H54 (cell line): ENCODE measurements around the gene GNA14.

ENCODE experiments used
- DNase-seq: peaks from one replicate; pipeline ENCODE4 v3.0.0; 2011; ENCODE audit warnings: low spot score, mixed read lengths; ENCODE audit not compliant: insufficient read length
- FAIRE-seq: peaks from 3 replicates; lab custom pipeline; 2011; peaks lifted over from hg19 to GRCh38; lab: Jason Lieb, UNC
- POLR2A ChIP-seq: IDR thresholded peaks from 2 replicates; pipeline ENCODE4 v1.6.1; 2011; ENCODE audit warnings: low read depth, mild to moderate bottlenecking, low read length

GNA14 gene

DNA sequence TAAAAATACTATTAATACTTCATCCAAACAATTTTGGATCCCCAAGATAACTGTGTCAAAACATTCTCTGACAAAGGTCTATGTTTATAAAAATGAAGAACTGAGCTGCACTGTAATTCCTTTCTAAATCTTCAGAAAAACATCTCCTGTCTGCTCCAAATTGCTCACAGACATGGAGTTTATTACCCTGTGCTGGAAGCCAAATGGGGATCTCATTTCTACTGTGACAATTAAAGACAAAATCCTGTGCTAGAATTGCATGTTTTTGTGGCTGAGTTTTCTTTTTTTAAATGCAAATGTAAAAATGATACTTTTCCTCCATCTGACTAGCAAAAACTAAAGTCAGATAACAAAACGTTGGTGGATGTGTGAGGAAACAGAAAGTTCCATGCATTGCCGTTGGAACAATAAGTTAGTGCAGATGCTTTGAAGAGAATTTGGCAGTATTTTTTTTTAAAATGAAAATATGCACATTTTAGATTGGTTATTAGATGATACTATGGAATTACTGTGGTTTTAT, 93.5 kb downstream of the GNA14 start:
- FAIRE-seq (no peak), DNase-seq (no peak)
- no peak for TF ChIP-seq POLR2A

DNA sequence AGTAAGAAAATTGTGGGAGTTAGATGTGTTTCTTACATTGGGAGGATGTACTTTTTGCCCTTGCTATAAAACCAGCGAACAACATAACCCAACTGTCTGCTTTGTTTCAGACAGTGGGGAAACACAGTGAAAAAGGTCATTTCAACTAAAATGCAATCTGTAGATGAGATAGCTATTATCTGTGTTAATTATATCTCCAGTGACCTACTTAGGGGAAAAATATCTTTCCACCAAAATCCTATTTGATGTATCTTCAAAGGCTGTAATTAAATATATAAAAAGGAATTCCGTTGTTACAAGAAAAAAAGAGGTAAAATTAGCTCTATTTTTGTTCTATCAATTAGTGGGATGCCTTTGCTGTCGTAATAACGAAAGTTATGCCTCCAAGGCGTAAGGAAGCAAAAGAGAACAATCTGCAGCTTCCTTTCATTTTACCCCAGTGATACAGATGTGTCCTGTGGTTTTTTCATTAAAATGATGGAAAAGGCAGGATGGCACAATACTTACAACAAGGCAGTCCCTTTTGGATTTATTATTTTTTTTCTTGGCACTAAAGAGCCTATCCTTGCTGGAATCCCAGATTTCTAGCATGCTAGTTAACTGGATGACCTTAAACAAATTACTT, 100.9 kb downstream of the GNA14 start:
- TF ChIP-seq POLR2A = no peak
- FAIRE-seq (no peak), DNase-seq (no peak)

DNA sequence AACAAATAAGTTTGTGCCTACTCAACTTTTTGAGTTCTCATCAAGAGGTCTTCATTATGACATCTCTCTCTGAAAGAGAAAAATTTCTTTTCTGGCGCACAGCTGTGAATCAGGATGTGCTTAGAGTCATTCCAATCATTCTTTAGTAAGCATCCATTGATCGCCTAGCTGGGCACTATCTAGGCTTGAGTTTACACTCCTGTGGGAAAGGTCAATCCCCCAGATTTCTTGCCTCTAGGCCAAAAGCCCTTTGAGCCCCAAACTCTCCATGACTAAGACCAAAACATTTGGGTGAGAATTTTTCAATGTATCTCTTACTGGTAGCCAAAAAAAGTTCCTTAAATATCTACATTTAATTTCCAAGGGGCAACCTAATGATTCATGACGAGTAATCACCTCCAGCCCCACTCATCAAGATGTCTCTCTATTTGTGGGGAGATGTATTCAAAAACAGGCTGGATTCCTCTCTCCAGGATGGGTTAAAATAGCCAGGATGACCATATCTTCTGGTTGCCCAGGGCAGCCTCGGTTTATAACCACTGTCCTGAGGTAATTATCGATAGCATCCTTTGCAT, 101.7 kb downstream of the GNA14 start:
- TF ChIP-seq POLR2A = no peak
- DNase-seq (no peak), FAIRE-seq (no peak)

DNA sequence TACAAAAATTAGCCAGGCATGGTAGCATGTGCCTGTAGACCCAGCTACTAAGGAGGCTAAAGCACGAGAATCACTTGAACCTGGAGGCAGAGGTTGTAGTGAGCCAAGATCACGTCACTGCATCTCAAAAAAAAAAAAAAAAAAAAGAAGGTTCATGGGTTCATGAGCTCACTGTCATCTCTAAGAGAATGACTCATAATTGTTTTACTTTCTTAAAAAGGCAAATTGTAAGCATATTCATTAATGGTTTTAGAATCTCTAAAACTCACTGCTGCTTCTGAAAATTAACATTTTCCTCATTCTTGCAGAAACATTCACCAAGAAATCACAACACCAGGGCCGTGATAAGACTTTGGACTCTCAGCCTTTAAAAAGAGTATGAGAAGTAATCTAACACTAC, 103.6 kb downstream of the GNA14 start:
- TF ChIP-seq POLR2A = no peak
- DNase-seq (no peak), FAIRE-seq (no peak)

DNA sequence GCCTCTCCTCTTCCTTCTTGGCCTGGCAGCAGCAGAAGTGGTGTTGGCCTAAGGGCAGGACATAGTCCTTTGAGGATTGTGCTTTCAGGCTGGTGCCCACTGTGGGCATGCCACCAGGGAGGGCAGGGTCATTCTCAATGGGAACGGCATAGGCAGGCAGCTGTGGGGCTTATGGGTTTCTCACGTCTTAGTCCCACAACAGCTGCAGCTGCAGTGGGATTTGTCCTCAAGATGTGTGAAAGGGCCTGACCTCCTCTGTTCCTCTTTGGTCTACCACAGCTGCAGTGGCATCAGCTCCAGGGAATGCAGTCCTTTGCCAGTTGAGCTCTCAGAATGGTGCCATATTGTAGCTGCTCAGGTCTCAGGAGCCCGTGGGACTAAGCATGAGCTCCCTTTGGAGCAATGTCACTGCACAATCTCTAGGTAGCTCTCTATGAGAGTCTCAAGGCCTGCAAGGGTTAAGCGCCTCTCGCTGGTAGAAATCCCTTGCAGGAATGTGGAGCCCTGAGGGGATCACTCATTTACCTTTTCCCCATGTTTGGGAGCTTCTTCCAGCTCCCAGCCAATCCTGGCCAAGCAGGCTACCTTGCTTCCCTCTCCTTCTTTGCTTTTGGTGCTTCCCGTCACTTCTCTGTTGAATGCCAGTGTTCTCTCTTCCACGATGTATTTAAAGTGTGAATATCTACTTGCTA, 104.8 kb downstream of the GNA14 start:
- no peak for DNase-seq
- no peak for TF ChIP-seq POLR2A
- FAIRE-seq = no peak

DNA sequence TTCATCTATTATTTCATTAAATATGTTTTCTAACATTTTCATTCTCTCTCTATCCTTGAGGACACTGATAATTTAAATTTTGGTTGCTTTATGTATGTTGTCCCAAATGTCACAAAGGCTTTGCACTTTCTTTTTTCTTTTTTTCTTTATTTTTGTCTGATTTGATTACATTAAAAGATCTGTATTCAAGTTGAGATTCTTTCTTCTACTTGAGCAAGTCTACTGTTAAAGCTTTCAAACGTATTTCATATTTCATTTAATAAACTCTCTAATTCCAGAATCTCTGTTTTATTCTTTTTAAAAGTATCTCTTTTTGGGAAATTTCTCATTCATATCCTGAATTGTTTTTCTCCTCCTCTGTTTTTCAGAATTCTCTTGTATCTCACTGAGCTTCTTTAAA, 106.5 kb downstream of the GNA14 start:
- FAIRE-seq (no peak), DNase-seq (no peak)
- no peak for TF ChIP-seq POLR2A

DNA sequence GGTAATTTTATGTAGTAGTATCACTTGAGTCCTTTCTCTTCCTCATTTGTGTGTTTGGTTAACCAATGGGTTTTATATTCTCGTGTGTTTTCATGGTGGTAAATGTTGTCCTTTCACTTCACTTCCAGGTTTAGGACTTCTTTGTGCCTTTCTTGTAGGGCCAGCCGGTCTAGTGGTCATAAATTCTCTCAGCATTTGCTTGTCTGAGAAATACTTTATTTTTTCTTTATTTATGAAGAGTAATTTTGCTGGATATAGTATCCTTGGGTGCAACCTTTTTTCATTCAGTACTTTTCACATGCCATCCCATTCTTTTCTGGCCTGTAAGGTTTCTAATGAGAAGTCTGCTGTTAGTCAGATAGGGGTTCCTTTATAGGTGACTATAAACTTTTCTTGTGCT, 107.1 kb downstream of the GNA14 start:
- no peak for FAIRE-seq
- no peak for DNase-seq
- TF ChIP-seq POLR2A = no peak

DNA sequence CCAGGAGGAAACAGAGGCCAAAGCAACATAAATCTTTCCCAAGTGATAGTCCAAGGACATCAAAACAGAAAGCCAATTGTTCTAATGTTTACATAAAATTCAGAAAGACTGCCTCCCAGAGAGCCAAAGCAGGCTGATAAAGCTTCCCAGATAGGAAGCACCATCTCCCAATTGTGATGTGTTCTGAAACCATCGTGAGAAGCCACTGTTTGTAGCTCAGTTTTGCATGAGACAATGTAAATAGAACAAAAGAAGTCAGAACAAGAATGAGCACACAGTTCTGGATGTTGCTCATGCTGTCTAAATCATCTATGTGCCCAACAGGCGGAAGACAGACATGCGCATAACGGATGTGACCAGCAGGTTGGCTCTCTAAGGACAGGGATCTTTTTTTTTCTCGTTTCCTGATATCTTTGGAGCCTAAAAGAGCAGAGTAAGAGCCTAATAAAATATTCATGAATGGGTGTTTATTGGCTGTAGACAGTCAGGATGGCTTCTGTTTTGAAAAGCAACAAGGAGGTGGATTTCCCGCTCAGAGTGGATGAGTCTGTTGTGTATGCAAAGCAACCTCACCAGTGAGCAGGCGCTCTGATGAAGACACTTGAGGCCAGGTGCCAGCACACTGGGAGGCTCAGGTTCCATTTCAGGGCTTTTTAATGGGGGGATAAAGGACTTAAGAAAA, 113.6 kb downstream of the GNA14 start:
- TF ChIP-seq POLR2A = no peak
- no peak for FAIRE-seq
- DNase-seq = no peak

DNA sequence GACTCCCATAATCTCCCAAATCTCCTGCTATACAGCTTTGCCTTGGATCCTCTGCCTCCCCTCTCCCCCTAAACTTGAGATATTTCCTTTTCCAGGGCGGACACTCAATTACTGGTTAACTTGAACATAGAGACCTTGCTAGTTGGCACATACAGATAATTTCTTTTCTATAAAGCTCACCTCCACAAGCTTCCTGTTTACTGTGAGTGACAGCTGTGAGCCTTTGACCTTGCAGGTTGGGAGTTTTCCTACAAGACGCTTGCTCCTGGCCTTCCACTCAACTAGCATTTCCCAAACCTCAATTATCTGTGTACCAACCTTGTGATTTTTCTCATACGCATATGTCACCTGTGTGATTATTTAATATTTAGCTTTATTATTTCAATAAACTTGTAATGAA, 114.5 kb downstream of the GNA14 start:
- FAIRE-seq (no peak), DNase-seq (no peak)
- no peak for TF ChIP-seq POLR2A

DNA sequence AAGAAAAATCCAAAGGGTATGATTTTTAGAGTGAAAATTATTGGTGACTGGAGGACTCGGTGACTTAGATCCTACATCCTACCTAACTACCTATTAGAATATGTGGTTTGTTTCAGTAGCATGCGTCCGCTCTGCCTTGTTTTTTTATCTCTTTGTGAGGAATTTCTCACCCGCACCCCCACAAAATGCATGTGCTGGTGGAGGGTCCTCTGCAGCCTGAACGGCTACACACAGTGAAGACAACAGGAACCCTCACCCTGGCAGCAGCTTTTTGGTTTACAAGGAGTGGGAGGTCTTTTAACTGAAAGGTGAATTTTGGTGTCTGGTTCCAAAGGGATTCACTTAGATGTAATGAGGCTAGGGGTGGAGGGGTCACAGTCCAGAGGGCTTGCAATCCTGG, 115.5 kb downstream of the GNA14 start:
- FAIRE-seq (no peak), DNase-seq (no peak)
- no peak for TF ChIP-seq POLR2A

DNA sequence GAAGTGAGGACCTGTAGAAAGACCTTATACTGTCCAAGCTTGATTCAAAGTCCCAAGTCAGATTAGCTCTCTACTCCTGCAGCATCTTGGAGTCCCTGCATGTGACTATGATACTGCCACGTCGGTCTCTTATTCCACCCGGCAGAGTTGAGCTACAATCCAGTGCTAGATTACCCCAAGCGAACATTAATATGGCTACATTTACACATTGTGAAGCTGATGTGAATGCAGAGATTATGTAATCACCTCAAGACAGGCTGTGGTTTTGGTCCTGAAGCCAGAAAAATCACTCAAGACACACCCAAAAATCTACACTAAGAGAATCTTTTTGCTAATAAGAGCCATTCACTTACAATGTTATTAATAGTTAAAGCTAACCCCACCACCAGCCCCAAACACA, 116.7 kb downstream of the GNA14 start:
- no peak for DNase-seq
- TF ChIP-seq POLR2A = no peak
- FAIRE-seq = no peak

DNA sequence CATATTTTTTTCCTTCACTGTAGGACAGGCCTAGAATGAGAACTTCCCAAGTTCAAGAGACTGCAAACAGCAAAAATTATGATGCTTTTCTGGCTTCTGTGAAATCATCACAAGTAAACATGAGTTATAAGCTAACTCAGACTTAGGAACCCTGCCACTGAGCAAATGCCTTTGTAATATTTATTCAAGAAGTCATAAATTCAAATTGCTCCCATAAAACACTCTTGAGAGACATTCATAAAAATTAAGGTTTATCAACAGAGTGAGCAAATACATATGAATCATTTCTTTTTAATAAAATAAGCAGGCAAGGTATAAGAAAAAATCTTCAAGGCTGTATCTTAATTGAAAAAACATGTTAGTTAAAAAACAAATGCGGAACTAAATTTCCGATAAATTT, 124.2 kb downstream of the GNA14 start:
- no peak for TF ChIP-seq POLR2A
- DNase-seq = no peak
- no peak for FAIRE-seq

DNA sequence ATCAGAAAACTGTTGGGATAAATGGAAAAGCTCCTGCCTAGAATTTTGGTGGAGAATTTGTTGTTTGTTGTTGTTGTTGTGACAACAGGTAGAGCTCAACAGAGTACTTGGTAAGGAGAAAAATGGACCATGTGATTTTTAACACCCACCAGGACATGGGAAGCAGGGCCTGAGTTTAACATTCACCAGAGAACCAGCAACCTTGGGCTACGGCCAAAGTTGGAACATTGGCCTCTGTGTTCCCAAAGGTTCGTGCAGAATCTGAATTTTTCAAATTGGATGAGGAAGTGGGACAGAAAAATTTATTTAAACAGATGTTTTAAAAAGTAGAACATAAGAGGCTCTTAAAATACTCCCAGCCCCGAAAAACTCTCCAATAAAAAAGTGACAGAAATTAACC, 127.0 kb downstream of the GNA14 start:
- DNase-seq (no peak), FAIRE-seq (no peak)
- TF ChIP-seq POLR2A = no peak

DNA sequence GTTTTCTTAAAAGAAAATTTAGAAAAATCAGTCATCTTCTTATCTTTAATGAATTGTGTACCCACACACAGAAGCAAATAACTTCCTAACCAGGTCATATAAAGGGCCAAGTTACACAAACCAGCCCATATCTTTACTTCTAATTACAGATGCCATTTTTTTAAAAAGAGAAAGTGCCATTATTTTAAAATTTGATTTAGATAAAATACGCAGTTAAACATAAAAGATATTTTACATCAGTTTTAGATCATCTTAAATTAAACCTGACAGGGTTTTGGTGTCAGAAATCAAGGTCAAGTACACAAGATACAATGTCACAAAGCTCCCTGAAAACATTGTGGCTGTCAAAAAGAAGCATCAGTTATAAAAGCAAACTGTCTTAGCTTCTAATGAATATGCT, 129.4 kb downstream of the GNA14 start:
- no peak for DNase-seq
- FAIRE-seq = no peak
- no peak for TF ChIP-seq POLR2A
